IMR-90 (cell line): ENCODE data around the gene SLC4A11. TPM values are rescaled to one million over a fixed set of nuclear protein-coding genes. Genes with fewer than 3 reads are reported as not detected.
"Not testable (repeated sequence)": the region's sequence is repeated elsewhere in the genome, so short reads cannot be mapped to it uniquely, and the experiment has no call there.

ENCODE experiments used
- ATAC-seq: fragments of 200-7000 bp; cut with Tn5 transposase; 2 replicates; pipeline ENCODE4 v1.9.1; 2020; ENCODE audit warnings: low read depth, mild to moderate bottlenecking, moderate library complexity
- BruUV-seq: library from RNA; stranded (reverse); fragments of 400-500 nt; replicated peaks from 2 replicates; lab custom pipeline; 2021; lab: Mats Ljungman, UMichigan
- CTCF ChIA-PET: fragments of 300-600 bp; formaldehyde crosslinking; extraction: SDS; loops from one replicate; lab custom pipeline; 2021; ENCODE audit warnings: antibody characterized with exemption; lab: Yijun Ruan, JAX
- POLR2A ChIA-PET: fragments of 300-600 bp; sonication (Branson Sonifier 250); formaldehyde crosslinking; loops from one replicate; lab custom pipeline; 2022; ENCODE audit warnings: antibody characterized with exemption; ENCODE audit not compliant: unreplicated experiment; lab: Charles Lee
- DNase-seq: peaks from one replicate; pipeline ENCODE4 v3.0.0; 2013
- H2AFZ ChIP-seq: replicated peaks from 2 replicates; pipeline ENCODE3; 2013; ENCODE audit warnings: low read length, mild to moderate bottlenecking; ENCODE audit not compliant: poor library complexity
- H2AK5ac ChIP-seq: 2 replicates; pipeline ENCODE4 v1.6.1; 2013; ENCODE audit warnings: low read depth, low read length, inconsistent platforms
- H2AK9ac ChIP-seq: replicated peaks from 2 replicates; pipeline ENCODE3; 2013; ENCODE audit warnings: mild to moderate bottlenecking, low read depth, low read length, moderate library complexity; ENCODE audit not compliant: poor library complexity
- H2BK120ac ChIP-seq: 2 replicates; pipeline ENCODE4 v1.6.1; 2013; ENCODE audit warnings: low read depth, low read length, inconsistent platforms
- H2BK15ac ChIP-seq: 3 replicates; pipeline ENCODE4 v1.6.1; 2013; ENCODE audit warnings: low read depth, low read length, inconsistent platforms
- H2BK20ac ChIP-seq: 2 replicates; pipeline ENCODE4 v1.6.1; 2013; ENCODE audit warnings: low read depth, mild to moderate bottlenecking, inconsistent platforms, low read length, moderate library complexity
- H2BK5ac ChIP-seq: 2 replicates; pipeline ENCODE4 v1.6.1; 2013; ENCODE audit warnings: mild to moderate bottlenecking, low read depth, low read length, inconsistent platforms; ENCODE audit not compliant: poor library complexity, severe bottlenecking
- H3K14ac ChIP-seq: replicated peaks from 2 replicates; pipeline ENCODE4 v1.6.1; 2013; ENCODE audit warnings: low read depth, low read length, inconsistent platforms
- H3K18ac ChIP-seq: 2 replicates; pipeline ENCODE4 v1.6.1; 2013; ENCODE audit warnings: low read depth, low read length, control low read depth
- H3K23ac ChIP-seq: 2 replicates; pipeline ENCODE4 v1.6.1; 2013; ENCODE audit warnings: low read depth, low read length, inconsistent platforms
- H3K27ac ChIP-seq: 2 replicates; pipeline ENCODE4 v1.5.1; 2013; ENCODE audit warnings: mild to moderate bottlenecking, control low read depth, low read length; ENCODE audit not compliant: insufficient read depth
- H3K27me3 ChIP-seq: 2 replicates; pipeline ENCODE4 v1.6.1; 2013; ENCODE audit warnings: low read length; ENCODE audit not compliant: control insufficient read depth, insufficient read depth
- H3K36me3 ChIP-seq: 2 replicates; pipeline ENCODE4 v1.6.1; 2013; ENCODE audit warnings: low read length, mixed read lengths; ENCODE audit not compliant: control insufficient read depth, insufficient read depth
- H3K4ac ChIP-seq: 2 replicates; pipeline ENCODE4 v1.6.1; 2013; ENCODE audit warnings: low read depth, low read length, inconsistent platforms
- H3K4me1 ChIP-seq: 2 replicates; pipeline ENCODE4 v1.6.1; 2013; ENCODE audit warnings: low read length, mixed read lengths; ENCODE audit not compliant: control insufficient read depth, insufficient read depth
- H3K4me2 ChIP-seq: 2 replicates; pipeline ENCODE4 v1.6.1; 2013; ENCODE audit warnings: low read depth, mild to moderate bottlenecking, control low read depth, low read length, moderate library complexity
- H3K4me3 ChIP-seq: 2 replicates; pipeline ENCODE4 v1.5.1; 2013; ENCODE audit warnings: low read depth, mild to moderate bottlenecking, control low read depth, low read length, moderate library complexity; ENCODE audit not compliant: insufficient read depth
- H3K56ac ChIP-seq: 2 replicates; pipeline ENCODE4 v1.6.1; 2013; ENCODE audit warnings: low read length, inconsistent platforms; ENCODE audit not compliant: insufficient read depth; ENCODE audit errors: extremely low read depth
- H3K79me1 ChIP-seq, 2 experiments: 2 replicates each; pipeline ENCODE4 v1.6.1; 2013; ENCODE audit warnings: low read length in 2 of 2, inconsistent platforms in 1 of 2, low read depth in 1 of 2
- H3K9ac ChIP-seq: 2 replicates; pipeline ENCODE4 v1.6.1; 2013; ENCODE audit warnings: low read depth, low read length, control low read depth
- H3K9me1 ChIP-seq: 2 replicates; pipeline ENCODE4 v1.6.1; 2013; ENCODE audit warnings: low read length, inconsistent platforms; ENCODE audit not compliant: insufficient read depth
- H3K9me3 ChIP-seq: 2 replicates; pipeline ENCODE4 v1.6.1; 2013; ENCODE audit warnings: low read length; ENCODE audit not compliant: control insufficient read depth, insufficient read depth
- H4K20me1 ChIP-seq: 2 replicates; pipeline ENCODE4 v1.6.1; 2013; ENCODE audit warnings: low read length, inconsistent platforms; ENCODE audit not compliant: insufficient read depth
- H4K5ac ChIP-seq: 2 replicates; pipeline ENCODE4 v1.6.1; 2013; ENCODE audit warnings: mild to moderate bottlenecking, low read depth, low read length, control low read depth
- H4K8ac ChIP-seq, 2 experiments: 2 replicates each; pipeline ENCODE4 v1.6.1; 2013; ENCODE audit warnings: low read depth in 2 of 2, low read length in 2 of 2, control low read depth in 1 of 2, inconsistent platforms in 1 of 2
- H4K91ac ChIP-seq: 2 replicates; pipeline ENCODE4 v1.6.1; 2013; ENCODE audit warnings: low read depth, low read length, inconsistent platforms; ENCODE audit not compliant: insufficient read depth
- WGBS, 2 experiments: methylation state at CpG; one replicate each; pipeline versions ENCODE4 v1.1.5 to v1.1.7; 2013; ENCODE audit warnings: missing lambda C conversion rate in 2 of 2; ENCODE audit not compliant: insufficient read length in 1 of 2; ENCODE audit errors: extremely low coverage in 2 of 2; 5-methylcytosine and 5-hydroxymethylcytosine counted together
- dilution Hi-C: fragments of 300-500 bp; cut with HindIII; formaldehyde crosslinking; loops from one replicate; pipeline ENCODE4 v1.14.3; 2018; ENCODE audit warnings: low sequenced_read_pairs; ENCODE audit not compliant: unreplicated experiment
- in situ Hi-C: fragments of 300-500 bp; cut with MboI; formaldehyde crosslinking; loops from 3 replicates; pipeline ENCODE4 v1.14.3; 2019; ENCODE audit warnings: low sequenced_read_pairs, inconsistent platforms, mixed read lengths
- intact Hi-C: fragments of 100-400 bp; cut with micrococcal nuclease; formaldehyde crosslinking; loops from 2 replicates; pipeline ENCODE4 v1.10.0; 2022
- polyA plus RNA-seq, 3 experiments: library from polyadenylated mRNA; depleted of rRNA; stranded (reverse); fragments of >200 nt; gene quantifications; 2 replicates each; pipeline ENCODE4 v1.2.3, GENCODE V29; 2012; ENCODE audit warnings: low replicate concordance in 1 of 3
- total RNA-seq: library from RNA; depleted of rRNA; stranded (reverse); fragments of >200 nt; gene quantifications from 2 replicates; pipeline ENCODE4 v1.2.3, GENCODE V29; 2012

SLC4A11 gene
- total and polyA plus RNA-seq, 2 of the 4 experiments (the other 2 are of a cell fraction) = 0.36 to 0.79 TPM

DNA sequence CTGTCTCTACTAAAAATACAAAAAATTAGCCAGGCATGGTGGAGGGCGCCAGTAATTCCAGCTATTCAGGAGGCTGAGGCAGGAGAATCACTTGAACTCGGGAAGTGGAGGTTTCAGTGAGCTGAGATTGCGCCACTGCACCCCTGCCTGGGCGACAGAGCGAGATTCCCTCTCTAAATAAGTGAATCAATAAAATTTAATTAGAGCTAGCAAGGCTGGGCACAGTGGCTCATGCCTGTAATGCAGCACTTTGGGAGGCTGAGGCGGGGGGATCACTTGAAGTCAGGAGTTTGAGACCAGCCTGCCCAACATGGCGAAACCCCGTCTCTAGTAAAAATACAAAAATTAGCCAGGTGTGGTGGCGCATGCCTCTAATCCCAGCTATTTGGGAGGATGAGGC is 51.1 kb downstream of the SLC4A11 start:
- H2AFZ ChIP-seq, H4K5ac ChIP-seq, POLR2A ChIA-PET, H3K4me2 ChIP-seq, DNase-seq, H2AK9ac ChIP-seq, H4K20me1 ChIP-seq, H4K8ac ChIP-seq, H2AK5ac ChIP-seq, H2BK20ac ChIP-seq, H3K4ac ChIP-seq, H3K18ac ChIP-seq, H2BK5ac ChIP-seq, H4K91ac ChIP-seq, H2BK120ac ChIP-seq, H3K23ac ChIP-seq, intact Hi-C loops, H3K4me3 ChIP-seq, H3K14ac ChIP-seq, H3K56ac ChIP-seq, dilution Hi-C loops, H3K79me1 ChIP-seq, BruUV-seq, H3K9me1 ChIP-seq, in situ Hi-C loops, H3K9ac ChIP-seq, H2BK15ac ChIP-seq, H3K27me3 ChIP-seq, ATAC-seq, H3K9me3 ChIP-seq, H3K27ac ChIP-seq, H3K4me1 ChIP-seq: not testable (repeated sequence)
- WGBS, 2 experiments = 92% methylated on average over 4 of the region's 9 CpGs; no CpG with 5 or more reads in 1 of the 2 experiments
- H3K36me3 ChIP-seq = peaks cover 34% of the 10 kb centered on the region
- CTCF ChIA-PET = interaction anchor here (0.6 kb wide), 1 partner anchor 134 kb away, joined by 5 read pairs; no protein-coding TSS in a partner anchor
